B cell (primary cell): ENCODE data around the gene PYURF.

ENCODE experiments used
- CTCF ChIP-seq: fragments of 200-600 bp; IDR thresholded peaks from one replicate; pipeline ENCODE4 v1.8.0; 2022; ENCODE audit warnings: antibody characterized with exemption, mild to moderate bottlenecking
- EZH2 ChIP-seq: IDR thresholded peaks from 2 replicates; pipeline ENCODE4 v1.6.1; 2012; ENCODE audit warnings: borderline replicate concordance, low read depth, mild to moderate bottlenecking, moderate library complexity, low read length; ENCODE audit not compliant: insufficient read depth, poor library complexity, severe bottlenecking

GRCh38 chr4:88535090-88535755 is 11.6 kb upstream of the PYURF start:
- no peak for TF ChIP-seq CTCF
- no peak for TF ChIP-seq EZH2
